HEK293 (cell line): ENCODE data around the gene POP7.

ENCODE experiments used
- HOXD13 ChIP-seq: sonication (generic); formaldehyde crosslinking; IDR thresholded peaks from 2 replicates; pipeline ENCODE4 v1.8.0; 2022; ENCODE audit warnings: missing genetic modification reagents, borderline replicate concordance
- ZNF423 ChIP-seq: fragments of 450-650 bp; formaldehyde crosslinking; IDR thresholded peaks from 2 replicates; pipeline ENCODE4 v1.5.1; 2016; ENCODE audit warnings: missing biosample characterization, missing genetic modification characterization
- ZNF623 ChIP-seq: fragments of 450-650 bp; formaldehyde crosslinking; IDR thresholded peaks from 2 replicates; pipeline ENCODE4 v1.5.1; 2016; ENCODE audit warnings: missing biosample characterization, missing genetic modification characterization

GRCh38 chr7:100683659-100684533 lies 22.0 kb upstream of the POP7 start:
- TF ChIP-seq ZNF623 (tag by site-specific recombination) (no peak), ZNF423 (tag by site-specific recombination) (no peak), HOXD13 (CRISPR knock-in tag) (no peak)
